ENCODE measurements around the gene COQ3. TPM values are rescaled to one million over a fixed set of nuclear protein-coding genes. Genes with fewer than 3 reads are reported as not detected.

Gene COQ3, protein sequence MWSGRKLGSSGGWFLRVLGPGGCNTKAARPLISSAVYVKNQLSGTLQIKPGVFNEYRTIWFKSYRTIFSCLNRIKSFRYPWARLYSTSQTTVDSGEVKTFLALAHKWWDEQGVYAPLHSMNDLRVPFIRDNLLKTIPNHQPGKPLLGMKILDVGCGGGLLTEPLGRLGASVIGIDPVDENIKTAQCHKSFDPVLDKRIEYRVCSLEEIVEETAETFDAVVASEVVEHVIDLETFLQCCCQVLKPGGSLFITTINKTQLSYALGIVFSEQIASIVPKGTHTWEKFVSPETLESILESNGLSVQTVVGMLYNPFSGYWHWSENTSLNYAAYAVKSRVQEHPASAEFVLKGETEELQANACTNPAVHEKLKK
- 12.0 TPM for total RNA-seq

DNA sequence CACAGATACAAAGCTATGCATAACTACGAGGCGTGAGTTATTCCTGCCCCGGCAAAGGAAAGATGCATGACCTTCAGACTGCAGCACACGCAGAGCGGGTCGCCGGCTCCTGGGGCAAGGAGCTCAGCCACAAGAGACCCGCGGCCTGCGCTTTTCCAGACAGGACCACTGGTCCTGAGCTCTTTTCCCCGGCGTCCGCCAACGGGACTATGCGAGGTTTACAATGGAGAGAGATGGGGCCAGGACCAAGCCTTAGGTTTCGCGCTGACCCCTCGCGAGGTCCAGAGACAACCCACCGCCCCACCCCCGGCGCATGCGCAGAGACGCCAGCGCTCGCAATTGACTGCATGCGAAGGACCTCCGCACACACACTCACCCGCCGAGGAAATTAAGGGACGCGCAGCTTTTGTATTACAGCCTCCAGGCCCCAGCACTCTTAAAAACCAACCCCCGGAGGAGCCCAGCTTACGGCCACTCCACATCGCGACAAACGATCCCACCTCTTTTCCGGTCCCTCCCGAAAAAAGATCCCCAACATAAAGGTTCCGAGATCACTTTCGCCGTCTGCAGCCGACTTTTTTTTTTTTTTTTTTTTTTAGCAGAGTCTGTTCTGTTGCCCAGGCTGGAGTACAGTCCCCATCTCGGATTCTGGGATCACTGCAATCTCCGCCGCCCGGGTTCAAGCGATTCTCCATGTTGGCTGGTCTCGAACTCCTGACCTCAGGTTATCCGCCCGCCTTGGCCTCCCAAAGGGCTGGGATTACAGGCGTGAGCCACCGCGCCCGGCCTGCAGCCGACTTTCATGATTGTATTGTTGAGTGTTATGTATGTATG lies at the start of gene COQ3:
Gene COQ3, minus strand, starts transcription at position 498 of the 834 bp plus-strand sequence. Its CDS starts 16 bp downstream, at position 482.
- Histone ChIP-seq H3K4me1 (ENCODE audit: control insufficient read depth in 3 of 3, insufficient read depth in 3 of 3, low read length in 3 of 3) (no peaks in the 10 kb centered on the region), H3K9me3 (ENCODE audit: control insufficient read depth in 3 of 3, low read length in 3 of 3) (no peaks in the 10 kb centered on the region), H3K27me3 (ENCODE audit: control insufficient read depth in 3 of 3, insufficient read depth in 3 of 3, low read length in 3 of 3) (no peaks in the 10 kb centered on the region), H3K4me3 (ENCODE audit: low read length in 3 of 3) (peak within 1 kb of the TSS; percentile 90 to 95 (median 95)), H3K27ac (ENCODE audit: low read depth, low read length) (peak within 1 kb of the TSS; percentile 70), H3K9ac (ENCODE audit: low read depth in 1 of 3, low read length in 3 of 3) (peak within 1 kb of the TSS; percentile 86 to 94 (median 91)), H3K36me3 (ENCODE audit: control insufficient read depth in 3 of 3, insufficient read depth in 3 of 3, low read length in 3 of 3) (peaks cover 3 to 13% (median 6%) of the 10 kb centered on the region in 3 donors)

DNA sequence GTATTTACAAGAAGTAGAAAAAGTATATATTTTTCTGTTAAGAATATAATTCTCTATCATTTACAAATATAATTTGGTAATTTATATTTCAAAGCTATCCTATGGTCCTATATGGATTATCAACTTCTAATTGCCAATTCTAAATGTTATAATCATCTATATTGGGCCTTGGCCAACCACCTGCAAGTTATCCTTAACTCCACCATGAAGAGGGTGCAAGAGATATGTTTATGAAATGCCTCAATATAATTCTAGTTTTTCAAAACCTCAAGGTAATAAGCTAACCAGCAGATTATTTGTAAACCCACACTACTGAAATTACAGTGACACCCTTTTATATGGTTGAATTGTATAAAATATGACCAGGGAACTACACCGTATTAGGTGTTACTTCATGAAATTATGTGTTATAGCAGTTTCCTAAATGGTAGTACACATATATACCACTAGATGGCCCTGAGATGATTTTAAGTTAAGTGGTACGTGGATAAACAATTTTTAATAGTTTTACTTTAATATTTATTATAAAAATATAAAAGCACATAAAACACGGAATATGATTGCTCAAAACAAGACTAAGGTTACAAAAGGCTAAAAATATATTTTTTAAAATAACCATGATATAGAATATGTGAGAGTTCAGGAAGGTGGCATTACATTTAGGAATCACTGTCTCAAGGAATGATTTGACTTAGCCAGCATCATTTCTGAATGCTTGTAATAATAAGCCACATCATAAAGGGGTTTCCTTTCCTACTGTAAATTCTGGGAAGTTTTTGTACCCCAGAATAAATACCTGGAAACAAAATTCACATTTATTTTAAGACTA lies 40.9 kb upstream of the COQ3 start:
- no peak overlapping the region for H3K4me3 ChIP-seq (ENCODE audit: low read length in 3 of 3)
- H3K9me3 ChIP-seq (ENCODE audit: control insufficient read depth in 3 of 3, low read length in 3 of 3), result no peaks in the 10 kb centered on the region
- peaks cover 0 to 4% (median 2%) of the 10 kb centered on the region in 3 donors for H3K36me3 ChIP-seq (ENCODE audit: control insufficient read depth in 3 of 3, insufficient read depth in 3 of 3, low read length in 3 of 3)
- H3K27me3 ChIP-seq (ENCODE audit: control insufficient read depth in 3 of 3, insufficient read depth in 3 of 3, low read length in 3 of 3), result no peaks in the 10 kb centered on the region
- no peak overlapping the region for H3K27ac ChIP-seq (ENCODE audit: low read depth, low read length)
- H3K9ac ChIP-seq (ENCODE audit: low read depth in 1 of 3, low read length in 3 of 3), result no peak overlapping the region
- H3K4me1 ChIP-seq (ENCODE audit: control insufficient read depth in 3 of 3, insufficient read depth in 3 of 3, low read length in 3 of 3), result peaks cover 0 to 2% (median 0%) of the 10 kb centered on the region in 3 donors

DNA sequence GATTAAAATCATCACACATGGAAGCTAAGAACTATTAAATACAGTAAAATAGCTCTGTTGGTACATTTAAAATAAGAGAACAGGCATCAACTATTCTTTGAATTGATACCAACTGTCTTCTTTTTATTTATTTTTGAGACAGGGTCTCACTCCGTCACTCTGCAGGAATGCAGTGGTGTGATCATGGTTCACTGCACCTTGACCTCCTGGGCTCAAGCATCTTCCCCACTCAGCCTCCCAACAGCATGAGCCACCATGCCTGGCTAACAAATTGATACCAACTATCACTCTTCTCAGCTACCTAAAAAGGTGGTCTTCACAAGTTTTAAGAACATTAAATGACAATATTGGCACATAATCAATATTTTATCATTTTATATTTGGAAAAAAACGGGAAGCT lies 38.9 kb upstream of the COQ3 start:
- Histone ChIP-seq H3K27ac (ENCODE audit: low read depth, low read length) (no peak overlapping the region), H3K4me1 (ENCODE audit: control insufficient read depth in 3 of 3, insufficient read depth in 3 of 3, low read length in 3 of 3) (peaks cover 0 to 2% (median 1%) of the 10 kb centered on the region in 3 donors), H3K9ac (ENCODE audit: low read depth in 1 of 3, low read length in 3 of 3) (no peak overlapping the region), H3K4me3 (ENCODE audit: low read length in 3 of 3) (no peak overlapping the region), H3K27me3 (ENCODE audit: control insufficient read depth in 3 of 3, insufficient read depth in 3 of 3, low read length in 3 of 3) (no peaks in the 10 kb centered on the region), H3K9me3 (ENCODE audit: control insufficient read depth in 3 of 3, low read length in 3 of 3) (no peaks in the 10 kb centered on the region), H3K36me3 (ENCODE audit: control insufficient read depth in 3 of 3, insufficient read depth in 3 of 3, low read length in 3 of 3) (peaks cover 0 to 4% (median 2%) of the 10 kb centered on the region in 3 donors)

DNA sequence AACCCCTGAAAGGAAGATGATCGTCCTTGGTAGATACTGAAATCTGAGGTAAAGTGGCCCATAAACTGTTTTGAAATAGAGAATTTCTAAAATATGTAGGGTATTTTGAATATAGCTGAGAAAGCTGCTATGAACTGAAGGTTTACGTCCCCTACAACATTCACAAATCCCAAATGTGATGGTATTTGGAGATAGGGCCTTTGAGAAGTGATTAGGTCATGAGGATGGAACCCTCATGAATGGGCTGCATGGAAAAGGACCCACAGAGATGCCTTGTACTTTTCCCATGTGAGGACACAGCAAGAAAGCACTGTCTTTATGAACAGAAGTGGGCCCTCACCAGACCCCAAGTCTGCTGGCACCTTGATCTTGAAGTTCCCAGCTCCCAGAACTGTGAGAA lies 37.9 kb upstream of the COQ3 start:
- no peaks in the 10 kb centered on the region for H3K9me3 ChIP-seq (ENCODE audit: control insufficient read depth in 3 of 3, low read length in 3 of 3)
- no peak overlapping the region for H3K27ac ChIP-seq (ENCODE audit: low read depth, low read length)
- H3K9ac ChIP-seq (ENCODE audit: low read depth in 1 of 3, low read length in 3 of 3), result no peak overlapping the region
- peaks cover 0 to 4% (median 2%) of the 10 kb centered on the region in 3 donors for H3K36me3 ChIP-seq (ENCODE audit: control insufficient read depth in 3 of 3, insufficient read depth in 3 of 3, low read length in 3 of 3)
- H3K27me3 ChIP-seq (ENCODE audit: control insufficient read depth in 3 of 3, insufficient read depth in 3 of 3, low read length in 3 of 3), result no peaks in the 10 kb centered on the region
- H3K4me3 ChIP-seq (ENCODE audit: low read length in 3 of 3), result no peak overlapping the region
- H3K4me1 ChIP-seq (ENCODE audit: control insufficient read depth in 3 of 3, insufficient read depth in 3 of 3, low read length in 3 of 3), result peaks cover 7 to 11% (median 10%) of the 10 kb centered on the region in 3 donors

DNA sequence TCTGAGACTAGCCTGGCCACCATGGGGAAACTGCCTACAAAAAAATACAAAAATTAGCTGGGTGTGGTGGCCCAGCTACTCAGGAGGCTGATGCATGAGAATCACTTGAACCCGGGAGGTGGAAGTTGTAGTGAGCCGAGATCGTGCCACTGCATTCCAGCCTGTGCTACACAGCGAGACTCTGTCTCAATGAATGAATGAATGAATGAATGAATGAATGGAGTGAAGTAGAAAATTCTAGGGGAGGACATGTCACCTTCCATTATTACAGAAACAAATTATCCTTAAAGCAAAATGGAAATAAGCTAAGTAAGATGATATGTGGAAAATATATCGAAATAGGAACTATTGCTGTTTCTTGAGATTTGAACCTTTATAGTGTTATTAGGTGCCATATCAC lies 34.0 kb upstream of the COQ3 start:
- no peaks in the 10 kb centered on the region for H3K27me3 ChIP-seq (ENCODE audit: control insufficient read depth in 3 of 3, insufficient read depth in 3 of 3, low read length in 3 of 3)
- no peaks in the 10 kb centered on the region for H3K9me3 ChIP-seq (ENCODE audit: control insufficient read depth in 3 of 3, low read length in 3 of 3)
- H3K4me1 ChIP-seq (ENCODE audit: control insufficient read depth in 3 of 3, insufficient read depth in 3 of 3, low read length in 3 of 3), result peaks cover 21 to 29% (median 27%) of the 10 kb centered on the region in 3 donors
- H3K4me3 ChIP-seq (ENCODE audit: low read length in 3 of 3), result no peak overlapping the region
- H3K27ac ChIP-seq (ENCODE audit: low read depth, low read length), result no peak overlapping the region
- H3K9ac ChIP-seq (ENCODE audit: low read depth in 1 of 3, low read length in 3 of 3), result no peak overlapping the region
- peaks cover 0 to 9% (median 2%) of the 10 kb centered on the region in 3 donors for H3K36me3 ChIP-seq (ENCODE audit: control insufficient read depth in 3 of 3, insufficient read depth in 3 of 3, low read length in 3 of 3)

DNA sequence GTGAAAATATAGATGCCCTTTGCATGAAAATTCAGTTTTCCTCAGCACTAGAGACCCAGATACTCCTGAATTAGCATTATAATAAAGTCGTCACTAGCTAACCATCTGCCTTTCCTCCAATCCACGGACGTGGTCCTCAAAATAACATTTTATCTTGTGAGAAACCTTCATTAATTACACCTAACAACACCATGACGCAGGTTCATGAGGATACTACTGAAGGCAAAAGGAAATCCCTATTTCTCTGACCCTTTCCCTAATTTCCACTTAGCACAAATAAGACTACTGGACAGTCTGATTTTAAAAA lies 32.4 kb upstream of the COQ3 start:
- H3K4me3 ChIP-seq (ENCODE audit: low read length in 3 of 3), result peak overlapping the region; percentile 93 to 99 (median 98)
- H3K27ac ChIP-seq (ENCODE audit: low read depth, low read length), result peak overlapping the region; percentile 100
- H3K36me3 ChIP-seq (ENCODE audit: control insufficient read depth in 3 of 3, insufficient read depth in 3 of 3, low read length in 3 of 3), result peaks cover 0 to 11% (median 2%) of the 10 kb centered on the region in 3 donors
- no peaks in the 10 kb centered on the region for H3K9me3 ChIP-seq (ENCODE audit: control insufficient read depth in 3 of 3, low read length in 3 of 3)
- peak overlapping the region; percentile 99 to 100 (median 99) for H3K9ac ChIP-seq (ENCODE audit: low read depth in 1 of 3, low read length in 3 of 3)
- H3K27me3 ChIP-seq (ENCODE audit: control insufficient read depth in 3 of 3, insufficient read depth in 3 of 3, low read length in 3 of 3), result no peaks in the 10 kb centered on the region
- peaks cover 26 to 41% (median 41%) of the 10 kb centered on the region in 3 donors for H3K4me1 ChIP-seq (ENCODE audit: control insufficient read depth in 3 of 3, insufficient read depth in 3 of 3, low read length in 3 of 3)

DNA sequence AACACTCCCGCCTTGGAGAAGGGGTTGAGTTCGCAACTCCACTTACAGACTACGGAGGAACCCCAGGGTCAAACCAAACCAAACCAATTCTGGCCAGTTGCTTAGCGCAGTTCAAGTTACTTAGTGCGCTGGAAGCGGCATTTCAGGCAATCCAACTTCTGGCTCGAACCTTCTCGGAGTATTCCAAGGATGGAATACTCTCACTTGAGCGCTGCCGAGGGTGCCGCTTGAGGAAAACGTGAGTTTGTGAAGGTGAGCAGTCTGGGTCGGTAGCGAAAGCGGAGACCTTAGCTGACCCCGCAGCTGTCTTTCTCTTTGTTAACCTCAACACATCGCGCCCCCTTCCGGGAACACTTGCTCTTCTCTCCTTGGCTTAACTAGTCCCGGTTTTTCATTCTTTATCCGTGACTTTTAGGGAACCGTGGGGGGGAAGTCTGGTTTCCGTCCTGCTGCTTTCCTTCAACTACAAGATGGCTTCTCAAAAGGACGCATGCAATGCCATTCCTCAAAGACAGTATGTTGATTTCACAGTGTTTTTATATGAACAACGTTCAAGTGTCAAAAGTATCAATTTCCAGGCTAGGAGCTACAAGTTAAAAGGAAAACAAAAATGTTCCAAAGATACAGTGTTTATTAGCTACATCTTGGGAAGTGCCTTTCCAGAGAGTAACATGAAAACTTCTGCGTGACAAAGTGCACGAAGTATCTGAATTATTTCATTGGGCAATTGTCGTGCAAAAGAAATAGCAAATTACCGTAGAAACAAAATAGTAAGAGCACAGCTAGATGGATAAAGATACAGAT lies 31.9 kb upstream of the COQ3 start:
- Histone ChIP-seq H3K4me1 (ENCODE audit: control insufficient read depth in 3 of 3, insufficient read depth in 3 of 3, low read length in 3 of 3) (peaks cover 26 to 46% (median 42%) of the 10 kb centered on the region in 3 donors), H3K4me3 (ENCODE audit: low read length in 3 of 3) (peak overlapping the region; percentile 93 to 99 (median 98))

DNA sequence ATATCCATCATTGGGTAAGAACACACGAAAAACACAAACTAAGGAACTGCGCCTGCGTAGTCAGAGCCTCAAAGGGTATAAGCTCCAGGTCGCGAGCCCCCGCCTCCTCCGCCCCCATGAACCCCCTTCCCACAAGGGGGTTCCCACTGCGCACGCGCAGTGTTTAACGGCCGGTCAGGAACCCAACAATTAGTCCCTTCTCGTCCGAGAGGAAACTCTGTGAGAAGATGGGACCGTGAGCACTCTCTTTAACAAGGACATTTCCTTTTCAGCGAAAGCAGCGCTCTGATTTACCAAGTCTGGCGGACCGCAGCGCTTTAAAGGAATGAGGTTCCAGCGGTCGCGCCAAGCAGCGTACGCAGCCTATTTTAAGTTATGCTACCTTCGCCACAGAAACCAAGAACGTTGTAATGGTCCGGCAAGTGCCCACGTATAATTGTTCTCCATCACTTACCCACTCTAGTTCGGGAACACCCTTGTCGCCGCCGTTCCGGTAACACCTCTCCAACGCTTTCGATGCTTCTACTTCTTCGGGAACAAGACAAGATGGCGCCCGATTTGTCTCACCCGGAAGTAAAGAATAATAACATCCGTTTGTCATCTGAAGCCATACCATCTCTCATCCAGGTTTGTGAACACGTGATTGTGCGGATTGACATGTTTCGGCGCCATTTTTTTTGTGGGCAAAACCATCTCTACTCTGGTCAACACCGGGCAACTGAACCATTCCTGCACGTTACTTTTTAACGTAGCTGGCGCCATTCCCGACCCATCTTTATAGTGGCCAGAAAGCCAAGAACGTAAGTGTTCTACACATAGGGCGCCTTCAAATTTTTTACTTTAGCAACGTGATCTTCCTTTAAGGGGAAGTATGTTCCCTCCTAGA lies 31.0 kb upstream of the COQ3 start, which contains the start of gene PNISR:
Gene PNISR, minus strand, starts transcription at position 548 of the 886 bp plus-strand sequence. CDS start 10,649 bp downstream, outside the sequence.
- Histone ChIP-seq H3K9ac (ENCODE audit: low read depth in 1 of 3, low read length in 3 of 3) (peak within 1 kb of the TSS; percentile 99 to 100 (median 99)), H3K4me1 (ENCODE audit: control insufficient read depth in 3 of 3, insufficient read depth in 3 of 3, low read length in 3 of 3) (peaks cover 26 to 51% (median 42%) of the 10 kb centered on the region in 3 donors), H3K27me3 (ENCODE audit: control insufficient read depth in 3 of 3, insufficient read depth in 3 of 3, low read length in 3 of 3) (no peaks in the 10 kb centered on the region), H3K9me3 (ENCODE audit: control insufficient read depth in 3 of 3, low read length in 3 of 3) (no peaks in the 10 kb centered on the region), H3K36me3 (ENCODE audit: control insufficient read depth in 3 of 3, insufficient read depth in 3 of 3, low read length in 3 of 3) (peaks cover 0 to 7% (median 0%) of the 10 kb centered on the region in 3 donors), H3K27ac (ENCODE audit: low read depth, low read length) (peak within 1 kb of the TSS; percentile 100), H3K4me3 (ENCODE audit: low read length in 3 of 3) (peak within 1 kb of the TSS; percentile 93 to 99 (median 98))

More for the DNA sequence above, 31.9 kb upstream of the COQ3 start:
- Histone ChIP-seq H3K27me3 (ENCODE audit: control insufficient read depth in 3 of 3, insufficient read depth in 3 of 3, low read length in 3 of 3) (no peaks in the 10 kb centered on the region), H3K9ac (ENCODE audit: low read depth in 1 of 3, low read length in 3 of 3) (peak overlapping the region; percentile 99 to 100 (median 99)), H3K9me3 (ENCODE audit: control insufficient read depth in 3 of 3, low read length in 3 of 3) (no peaks in the 10 kb centered on the region), H3K27ac (ENCODE audit: low read depth, low read length) (peak overlapping the region; percentile 100), H3K36me3 (ENCODE audit: control insufficient read depth in 3 of 3, insufficient read depth in 3 of 3, low read length in 3 of 3) (peaks cover 0 to 9% (median 2%) of the 10 kb centered on the region in 3 donors)

All from skeletal muscle tissue (tissue), 4 donors.